Upper lobe of left lung (tissue), 4 donors: ENCODE results near the gene ATXN2L.

Experiments used
- EP300 ChIP-seq, 4 donors: sonication (generic); formaldehyde crosslinking; IDR thresholded peaks; one replicate each; pipeline ENCODE4 v1.5.1; 2017; ENCODE audit warnings: antibody characterized with exemption in 4 of 4, control low read depth in 2 of 4
- POLR2A ChIP-seq, 4 donors: fragments of 450-650 bp; IDR thresholded peaks; one replicate each; pipeline ENCODE4 v1.5.1; 2016 to 2017; ENCODE audit warnings: antibody characterized with exemption in 4 of 4, mild to moderate bottlenecking in 2 of 4
- POLR2AphosphoS5 ChIP-seq, 2 donors: sonication (generic); formaldehyde crosslinking; IDR thresholded peaks; one replicate each; pipeline ENCODE4 v1.5.1; 2017; ENCODE audit warnings: antibody characterized with exemption in 2 of 2
- TF ChIP-seq, protein P1 (sequence below), 6 experiments: fragments of 450-650 bp in 4 of 6; fragments of 200-600 bp in 2 of 6; sonication (generic) in 2 of 6; IDR thresholded peaks; one replicate each; pipeline ENCODE4 v1.5.1; 2016 to 2019; ENCODE audit warnings: antibody characterized with exemption in 6 of 6

- TF ChIP-seq, protein P1, sequence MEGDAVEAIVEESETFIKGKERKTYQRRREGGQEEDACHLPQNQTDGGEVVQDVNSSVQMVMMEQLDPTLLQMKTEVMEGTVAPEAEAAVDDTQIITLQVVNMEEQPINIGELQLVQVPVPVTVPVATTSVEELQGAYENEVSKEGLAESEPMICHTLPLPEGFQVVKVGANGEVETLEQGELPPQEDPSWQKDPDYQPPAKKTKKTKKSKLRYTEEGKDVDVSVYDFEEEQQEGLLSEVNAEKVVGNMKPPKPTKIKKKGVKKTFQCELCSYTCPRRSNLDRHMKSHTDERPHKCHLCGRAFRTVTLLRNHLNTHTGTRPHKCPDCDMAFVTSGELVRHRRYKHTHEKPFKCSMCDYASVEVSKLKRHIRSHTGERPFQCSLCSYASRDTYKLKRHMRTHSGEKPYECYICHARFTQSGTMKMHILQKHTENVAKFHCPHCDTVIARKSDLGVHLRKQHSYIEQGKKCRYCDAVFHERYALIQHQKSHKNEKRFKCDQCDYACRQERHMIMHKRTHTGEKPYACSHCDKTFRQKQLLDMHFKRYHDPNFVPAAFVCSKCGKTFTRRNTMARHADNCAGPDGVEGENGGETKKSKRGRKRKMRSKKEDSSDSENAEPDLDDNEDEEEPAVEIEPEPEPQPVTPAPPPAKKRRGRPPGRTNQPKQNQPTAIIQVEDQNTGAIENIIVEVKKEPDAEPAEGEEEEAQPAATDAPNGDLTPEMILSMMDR (IDR thresholded peaks at IDR 0.05) = no peak
- no peak for TF ChIP-seq POLR2A (IDR thresholded peaks at IDR 0.05)
- no peak for TF ChIP-seq EP300 (IDR thresholded peaks at IDR 0.05)
- TF ChIP-seq POLR2AphosphoS5 (IDR thresholded peaks at IDR 0.05) = no peak
Observed at GRCh38 chr16:28876019-28876659, 53.3 kb downstream of the ATXN2L start.
